HL-60 (cell line): ENCODE results near the gene DPP6.

ENCODE experiments used
- DNase-seq, 2 experiments: peaks; one replicate each; pipeline ENCODE4 v3.0.0-alpha.2; 2010 to 2020; ENCODE audit warnings: low read depth in 1 of 2, low spot score in 1 of 2
- H3K27ac ChIP-seq: fragments of 250-450 bp; sonication (Bioruptor Pico); replicated peaks from 2 replicates; pipeline ENCODE4 v1.5.1; 2020; ENCODE audit warnings: mild to moderate bottlenecking, moderate library complexity
- H3K27me3 ChIP-seq: fragments of 250-450 bp; sonication (Bioruptor Pico); 2 replicates; pipeline ENCODE4 v1.5.1; 2021; ENCODE audit warnings: mild to moderate bottlenecking, moderate library complexity; ENCODE audit not compliant: insufficient read depth, poor library complexity, severe bottlenecking
- H3K4me3 ChIP-seq: replicated peaks from 2 replicates; pipeline ENCODE4 v1.5.1; 2011; ENCODE audit warnings: mild to moderate bottlenecking, control low read depth, low read length; ENCODE audit not compliant: insufficient read depth
- GABPA ChIP-seq: IDR thresholded peaks from 2 replicates; pipeline ENCODE4 v1.6.1; 2012; ENCODE audit warnings: low read depth
- POLR2AphosphoS5 ChIP-seq: IDR thresholded peaks from 2 replicates; pipeline ENCODE4 v1.6.1; 2012; ENCODE audit warnings: low read depth
- SPI1 ChIP-seq: IDR thresholded peaks from 2 replicates; pipeline ENCODE4 v1.6.1; 2012; ENCODE audit warnings: low read depth, mild to moderate bottlenecking, borderline replicate concordance
- TF ChIP-seq, protein P1 (sequence below): IDR thresholded peaks from one replicate; pipeline ENCODE4 v1.5.1; 2011; ENCODE audit warnings: low read length, control low read depth, inconsistent platforms; ENCODE audit not compliant: insufficient read depth
- TF ChIP-seq, protein P2 (sequence below): IDR thresholded peaks from 2 replicates; pipeline ENCODE4 v1.6.1; 2012; ENCODE audit warnings: low read depth; ENCODE audit not compliant: insufficient replicate concordance

The DPP6 gene

DNA sequence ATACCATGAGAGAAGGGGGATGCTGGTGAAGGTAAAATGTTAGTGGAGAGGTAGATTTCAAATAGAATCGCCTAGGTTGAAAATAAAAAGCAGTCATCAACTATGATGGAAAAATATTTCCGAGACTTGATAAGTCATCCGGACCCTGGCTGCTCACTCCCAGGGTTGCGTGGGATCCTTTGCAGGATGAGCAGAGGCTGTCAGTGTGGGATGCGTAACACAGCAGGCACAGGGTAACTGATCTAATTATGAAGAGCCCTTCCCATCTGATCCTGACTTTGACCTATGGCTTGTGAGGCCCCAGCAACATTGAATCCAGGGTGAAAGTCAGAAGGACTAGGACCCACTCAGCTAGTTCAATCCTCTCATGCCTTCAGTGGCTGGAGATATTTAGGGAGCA is 236.9 kb downstream of the DPP6 start:
- DNase-seq: no peak
- Histone ChIP-seq H3K27ac (no peak overlapping the region), H3K27me3 (no peaks in the 10 kb centered on the region), H3K4me3 (no peak overlapping the region)
- TF ChIP-seq SPI1 (no peak), GABPA (no peak), POLR2AphosphoS5 (no peak)
- TF ChIP-seq, protein P1, sequence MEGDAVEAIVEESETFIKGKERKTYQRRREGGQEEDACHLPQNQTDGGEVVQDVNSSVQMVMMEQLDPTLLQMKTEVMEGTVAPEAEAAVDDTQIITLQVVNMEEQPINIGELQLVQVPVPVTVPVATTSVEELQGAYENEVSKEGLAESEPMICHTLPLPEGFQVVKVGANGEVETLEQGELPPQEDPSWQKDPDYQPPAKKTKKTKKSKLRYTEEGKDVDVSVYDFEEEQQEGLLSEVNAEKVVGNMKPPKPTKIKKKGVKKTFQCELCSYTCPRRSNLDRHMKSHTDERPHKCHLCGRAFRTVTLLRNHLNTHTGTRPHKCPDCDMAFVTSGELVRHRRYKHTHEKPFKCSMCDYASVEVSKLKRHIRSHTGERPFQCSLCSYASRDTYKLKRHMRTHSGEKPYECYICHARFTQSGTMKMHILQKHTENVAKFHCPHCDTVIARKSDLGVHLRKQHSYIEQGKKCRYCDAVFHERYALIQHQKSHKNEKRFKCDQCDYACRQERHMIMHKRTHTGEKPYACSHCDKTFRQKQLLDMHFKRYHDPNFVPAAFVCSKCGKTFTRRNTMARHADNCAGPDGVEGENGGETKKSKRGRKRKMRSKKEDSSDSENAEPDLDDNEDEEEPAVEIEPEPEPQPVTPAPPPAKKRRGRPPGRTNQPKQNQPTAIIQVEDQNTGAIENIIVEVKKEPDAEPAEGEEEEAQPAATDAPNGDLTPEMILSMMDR: no peak
- TF ChIP-seq, protein P2, sequence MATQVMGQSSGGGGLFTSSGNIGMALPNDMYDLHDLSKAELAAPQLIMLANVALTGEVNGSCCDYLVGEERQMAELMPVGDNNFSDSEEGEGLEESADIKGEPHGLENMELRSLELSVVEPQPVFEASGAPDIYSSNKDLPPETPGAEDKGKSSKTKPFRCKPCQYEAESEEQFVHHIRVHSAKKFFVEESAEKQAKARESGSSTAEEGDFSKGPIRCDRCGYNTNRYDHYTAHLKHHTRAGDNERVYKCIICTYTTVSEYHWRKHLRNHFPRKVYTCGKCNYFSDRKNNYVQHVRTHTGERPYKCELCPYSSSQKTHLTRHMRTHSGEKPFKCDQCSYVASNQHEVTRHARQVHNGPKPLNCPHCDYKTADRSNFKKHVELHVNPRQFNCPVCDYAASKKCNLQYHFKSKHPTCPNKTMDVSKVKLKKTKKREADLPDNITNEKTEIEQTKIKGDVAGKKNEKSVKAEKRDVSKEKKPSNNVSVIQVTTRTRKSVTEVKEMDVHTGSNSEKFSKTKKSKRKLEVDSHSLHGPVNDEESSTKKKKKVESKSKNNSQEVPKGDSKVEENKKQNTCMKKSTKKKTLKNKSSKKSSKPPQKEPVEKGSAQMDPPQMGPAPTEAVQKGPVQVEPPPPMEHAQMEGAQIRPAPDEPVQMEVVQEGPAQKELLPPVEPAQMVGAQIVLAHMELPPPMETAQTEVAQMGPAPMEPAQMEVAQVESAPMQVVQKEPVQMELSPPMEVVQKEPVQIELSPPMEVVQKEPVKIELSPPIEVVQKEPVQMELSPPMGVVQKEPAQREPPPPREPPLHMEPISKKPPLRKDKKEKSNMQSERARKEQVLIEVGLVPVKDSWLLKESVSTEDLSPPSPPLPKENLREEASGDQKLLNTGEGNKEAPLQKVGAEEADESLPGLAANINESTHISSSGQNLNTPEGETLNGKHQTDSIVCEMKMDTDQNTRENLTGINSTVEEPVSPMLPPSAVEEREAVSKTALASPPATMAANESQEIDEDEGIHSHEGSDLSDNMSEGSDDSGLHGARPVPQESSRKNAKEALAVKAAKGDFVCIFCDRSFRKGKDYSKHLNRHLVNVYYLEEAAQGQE: no peak

DNA sequence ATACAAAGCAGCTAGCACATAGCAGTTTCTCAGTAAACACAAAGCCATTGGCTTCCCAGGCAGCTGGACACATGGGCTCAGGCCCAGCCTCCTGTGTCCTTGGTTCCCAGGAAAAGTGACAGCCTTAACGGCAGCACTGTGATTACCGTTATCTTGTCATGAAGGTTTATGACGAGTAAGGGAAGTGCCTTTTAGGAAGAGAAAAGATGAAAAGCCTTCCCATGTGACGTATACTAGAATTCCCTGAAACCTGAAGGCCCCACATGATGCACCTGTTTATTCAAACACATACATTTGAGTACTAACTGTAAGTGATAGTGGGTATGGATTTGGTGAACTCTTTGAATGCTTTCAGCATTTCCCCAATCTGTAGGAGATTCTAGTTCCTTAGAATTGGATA is 244.2 kb downstream of the DPP6 start:
- no peak overlapping the region for H3K27ac ChIP-seq
- no peak for DNase-seq
- TF ChIP-seq, protein P1: no peak
- no peak for TF ChIP-seq POLR2AphosphoS5
- no peak for TF ChIP-seq GABPA
- TF ChIP-seq, protein P2: no peak
- no peak for TF ChIP-seq SPI1
- H3K27me3 ChIP-seq: no peaks in the 10 kb centered on the region
- no peak overlapping the region for H3K4me3 ChIP-seq

DNA sequence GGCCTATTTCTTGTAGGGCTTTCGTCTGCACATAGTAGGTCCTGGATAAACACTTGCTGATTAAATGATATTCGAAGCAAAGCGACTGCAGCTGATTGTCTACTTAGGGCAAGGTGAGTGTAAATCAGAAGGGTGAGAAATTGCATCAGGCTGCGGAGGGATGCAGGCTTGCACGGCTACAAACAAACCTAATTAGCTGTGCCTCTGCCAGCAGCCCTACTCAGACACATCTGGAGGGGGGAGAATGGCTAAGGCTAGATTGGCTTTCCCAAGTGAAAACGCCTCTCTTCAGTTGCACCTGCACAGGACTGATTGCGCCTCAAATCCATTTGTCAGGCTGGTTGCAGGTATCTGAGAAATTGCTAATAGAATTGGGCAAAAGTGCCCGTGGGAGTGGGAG is 247.5 kb downstream of the DPP6 start:
- H3K27ac ChIP-seq: no peak overlapping the region
- TF ChIP-seq, protein P1: no peak
- TF ChIP-seq GABPA (no peak), SPI1 (no peak), POLR2AphosphoS5 (no peak)
- TF ChIP-seq, protein P2: no peak
- DNase-seq: no peak
- H3K4me3 ChIP-seq: no peak overlapping the region
- no peaks in the 10 kb centered on the region for H3K27me3 ChIP-seq
